ENCODE data around the gene HPS6.
"Not testable (repeated sequence)": the region's sequence is repeated elsewhere in the genome, so short reads cannot be mapped to it uniquely, and the experiment has no call there.

HPS6 gene

DNA sequence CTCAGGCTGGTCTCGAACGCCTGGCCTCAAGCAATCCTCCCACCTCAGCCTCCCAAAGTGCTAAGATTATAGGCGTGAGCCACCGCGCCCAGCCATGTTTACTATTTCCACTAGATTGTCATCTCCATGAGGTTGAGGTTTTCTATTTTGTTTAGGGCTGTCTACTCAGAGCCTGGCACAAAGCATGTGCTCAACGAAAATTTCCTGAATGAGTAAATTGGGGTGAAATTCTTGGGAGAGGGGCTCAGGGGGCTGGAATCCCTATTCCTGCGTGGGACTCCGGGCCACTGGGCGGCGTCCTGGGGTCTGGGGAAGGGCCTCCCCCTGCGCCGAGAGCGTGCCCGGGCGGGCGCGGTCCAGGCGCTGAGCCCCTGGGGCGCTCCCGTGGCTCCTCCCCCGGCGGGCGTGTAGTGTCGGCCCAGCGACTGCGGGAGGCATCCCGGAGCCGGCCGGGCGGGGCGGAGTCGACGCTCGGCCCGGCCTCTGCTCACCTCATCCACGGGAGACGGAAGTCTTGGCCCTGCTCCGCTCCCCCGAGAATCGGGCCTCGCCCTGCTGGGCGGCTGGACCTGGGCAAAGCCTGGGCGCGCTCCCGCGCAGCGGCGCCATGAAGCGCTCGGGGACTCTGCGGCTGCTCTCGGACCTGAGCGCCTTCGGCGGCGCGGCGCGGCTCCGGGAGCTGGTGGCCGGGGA, at the start of gene HPS6:
Gene HPS6 (plus strand): TSS at position 482 of the 693 bp plus-strand sequence. CDS start 126 bp downstream, at position 608.
- TF ChIP-seq, protein P1, sequence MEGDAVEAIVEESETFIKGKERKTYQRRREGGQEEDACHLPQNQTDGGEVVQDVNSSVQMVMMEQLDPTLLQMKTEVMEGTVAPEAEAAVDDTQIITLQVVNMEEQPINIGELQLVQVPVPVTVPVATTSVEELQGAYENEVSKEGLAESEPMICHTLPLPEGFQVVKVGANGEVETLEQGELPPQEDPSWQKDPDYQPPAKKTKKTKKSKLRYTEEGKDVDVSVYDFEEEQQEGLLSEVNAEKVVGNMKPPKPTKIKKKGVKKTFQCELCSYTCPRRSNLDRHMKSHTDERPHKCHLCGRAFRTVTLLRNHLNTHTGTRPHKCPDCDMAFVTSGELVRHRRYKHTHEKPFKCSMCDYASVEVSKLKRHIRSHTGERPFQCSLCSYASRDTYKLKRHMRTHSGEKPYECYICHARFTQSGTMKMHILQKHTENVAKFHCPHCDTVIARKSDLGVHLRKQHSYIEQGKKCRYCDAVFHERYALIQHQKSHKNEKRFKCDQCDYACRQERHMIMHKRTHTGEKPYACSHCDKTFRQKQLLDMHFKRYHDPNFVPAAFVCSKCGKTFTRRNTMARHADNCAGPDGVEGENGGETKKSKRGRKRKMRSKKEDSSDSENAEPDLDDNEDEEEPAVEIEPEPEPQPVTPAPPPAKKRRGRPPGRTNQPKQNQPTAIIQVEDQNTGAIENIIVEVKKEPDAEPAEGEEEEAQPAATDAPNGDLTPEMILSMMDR (IDR thresholded peaks at IDR 0.05; ENCODE audit: control insufficient read depth, extremely low read depth, insufficient read depth): peak; percentile 18; the same call in 1 of the 2 replicates
- H3K4me3 ChIP-seq (ENCODE audit: low read depth, low read length): peak within 1 kb of the TSS; percentile 86
- peak; percentile 62 for DNase-seq (ENCODE audit: low read depth)

DNA sequence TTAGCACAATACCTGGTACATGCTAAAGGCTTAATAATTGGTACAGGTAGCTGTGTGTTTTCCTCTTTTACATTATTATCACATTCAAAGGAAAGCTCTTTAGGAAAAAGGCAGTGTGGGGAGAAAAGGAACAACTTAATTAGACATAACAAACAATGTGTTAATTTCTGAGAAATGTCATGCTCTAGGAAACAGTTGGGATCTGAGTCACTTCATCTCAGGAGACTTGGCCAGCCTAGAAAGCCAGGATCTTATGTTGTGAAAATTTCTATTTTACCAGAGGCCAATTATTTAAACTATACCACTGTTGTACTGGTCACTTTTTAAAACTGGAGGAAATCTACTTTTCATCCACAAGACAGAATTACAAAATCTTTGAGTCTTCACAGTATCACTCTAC, 48.7 kb upstream of the HPS6 start:
- no peak for DNase-seq (ENCODE audit: low read depth)
- H3K4me3 ChIP-seq (ENCODE audit: low read depth, low read length): no peak overlapping the region
- TF ChIP-seq, protein P1 (IDR thresholded peaks at IDR 0.05; ENCODE audit: control insufficient read depth, extremely low read depth, insufficient read depth): no peak

DNA sequence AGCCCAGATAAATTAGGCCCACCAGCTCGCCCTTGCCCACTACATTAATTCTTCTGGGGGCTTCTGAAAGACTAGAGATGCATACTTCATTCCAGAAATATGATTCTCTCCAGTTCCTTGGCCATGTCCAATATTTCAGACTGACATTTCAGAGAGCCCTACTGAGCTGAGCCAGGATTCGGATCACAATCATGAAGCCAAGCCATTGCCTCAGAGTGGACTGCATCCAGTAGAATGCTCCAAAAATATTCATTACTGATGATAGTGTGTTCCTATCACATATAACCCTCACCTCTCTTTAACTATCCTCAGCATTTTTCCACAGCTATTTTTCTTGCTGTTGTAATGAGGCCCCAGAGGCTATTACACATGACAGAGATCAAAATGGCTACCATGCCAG, 47.9 kb upstream of the HPS6 start:
- H3K4me3 ChIP-seq (ENCODE audit: low read depth, low read length): no peak overlapping the region
- no peak for DNase-seq (ENCODE audit: low read depth)

GRCh38 chr10:102020938-102021337, 44.2 kb upstream of the HPS6 start:
- TF ChIP-seq, protein P1 (IDR thresholded peaks at IDR 0.05; ENCODE audit: control insufficient read depth, extremely low read depth, insufficient read depth): no peak
- H3K4me3 ChIP-seq (ENCODE audit: low read depth, low read length): no peak overlapping the region
- no peak for DNase-seq (ENCODE audit: low read depth)

More for the DNA sequence above, 47.9 kb upstream of the HPS6 start:
- TF ChIP-seq, protein P1 (IDR thresholded peaks at IDR 0.05; ENCODE audit: control insufficient read depth, extremely low read depth, insufficient read depth): no peak

DNA sequence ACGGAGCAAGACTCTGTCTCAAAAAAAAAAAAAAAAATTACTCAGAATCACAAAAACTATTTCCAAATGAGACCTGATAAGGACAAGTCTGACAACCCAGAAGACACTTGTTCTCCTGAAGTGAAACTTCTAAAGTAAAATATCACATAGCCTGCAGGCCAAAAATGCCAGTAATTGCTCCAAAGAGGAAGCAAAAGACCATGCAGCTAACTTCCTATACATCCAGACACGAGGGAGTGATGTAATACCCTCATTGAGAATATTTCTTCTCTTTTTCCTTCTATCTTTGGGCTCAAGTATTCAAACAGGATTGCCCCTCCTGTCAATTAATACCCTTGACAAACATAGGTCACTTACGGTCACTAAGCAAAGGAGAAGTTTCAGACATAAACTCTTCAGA, 40.4 kb upstream of the HPS6 start:
- H3K4me3 ChIP-seq (ENCODE audit: low read depth, low read length): no peak overlapping the region
- DNase-seq (ENCODE audit: low read depth): no peak
- TF ChIP-seq, protein P1 (IDR thresholded peaks at IDR 0.05; ENCODE audit: control insufficient read depth, extremely low read depth, insufficient read depth): no peak

- H3K4me3 ChIP-seq (ENCODE audit: low read depth, low read length): no peak overlapping the region
- TF ChIP-seq, protein P1 (IDR thresholded peaks at IDR 0.05; ENCODE audit: control insufficient read depth, extremely low read depth, insufficient read depth): no peak
- no peak for DNase-seq (ENCODE audit: low read depth)
Observed at GRCh38 chr10:102027261-102027660, 37.9 kb upstream of the HPS6 start.

- TF ChIP-seq, protein P1 (IDR thresholded peaks at IDR 0.05; ENCODE audit: control insufficient read depth, extremely low read depth, insufficient read depth): no peak
- DNase-seq (ENCODE audit: low read depth): no peak
- H3K4me3 ChIP-seq (ENCODE audit: low read depth, low read length): no peak overlapping the region
Observed at GRCh38 chr10:102033787-102034186, 31.4 kb upstream of the HPS6 start.

DNA sequence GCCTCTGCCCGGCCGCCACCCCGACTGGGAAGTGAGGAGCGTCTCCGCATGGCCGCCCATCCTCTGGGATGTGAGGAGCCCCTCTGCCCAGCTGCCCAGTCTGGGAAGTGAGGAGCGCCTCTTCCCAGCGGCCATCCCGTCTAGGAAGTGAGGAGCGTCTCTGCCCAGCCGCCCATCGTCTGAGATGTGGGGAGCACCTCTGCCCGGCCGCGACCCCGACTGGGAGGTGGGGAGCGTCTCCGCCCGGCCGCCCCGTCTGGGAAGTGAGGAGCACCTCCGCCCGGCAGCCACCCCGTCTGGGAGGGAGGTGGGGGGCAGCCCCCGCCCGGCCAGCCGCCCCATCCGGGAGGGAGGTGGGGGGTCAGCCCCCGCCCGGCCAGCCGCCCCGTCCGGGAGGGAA, 29.3 kb upstream of the HPS6 start:
- not testable (repeated sequence) for DNase-seq (ENCODE audit: low read depth); H3K4me3 ChIP-seq (ENCODE audit: low read depth, low read length)
